GM12878 (cell line): ENCODE measurements around the gene TBRG1.

ENCODE experiments used
- NFYB ChIP-seq: IDR thresholded peaks from 2 replicates; pipeline ENCODE4 v1.6.1; 2011; ENCODE audit warnings: low read depth, mild to moderate bottlenecking, low read length, improper control_type of control experiment, moderate library complexity; ENCODE audit not compliant: insufficient read depth
- POLR2A ChIP-seq: IDR thresholded peaks from 2 replicates; pipeline ENCODE4 v1.6.1; 2011; ENCODE audit warnings: low read depth, mild to moderate bottlenecking, low read length

DNA sequence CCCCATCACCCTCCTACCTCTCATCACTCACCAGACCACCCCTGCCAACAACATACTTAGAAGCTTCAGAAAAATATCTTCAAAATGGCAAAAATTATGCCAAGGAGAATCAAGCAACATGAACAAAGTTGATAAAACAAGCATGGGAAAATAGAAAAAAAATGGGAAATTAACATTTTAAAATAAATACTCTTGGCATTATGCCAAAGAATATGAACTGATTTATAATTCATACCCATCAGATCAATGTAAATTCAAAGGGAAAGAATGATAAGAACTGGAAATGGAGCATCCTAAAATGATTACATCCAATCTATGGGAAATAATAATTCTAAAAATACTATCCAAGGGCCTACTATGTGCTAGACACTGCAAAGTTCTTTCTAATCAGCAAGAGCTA is 38.9 kb downstream of the TBRG1 start:
- TF ChIP-seq POLR2A (no peak), NFYB (no peak)
